NCI-H510A treated with DMSO at 0.1 percent for 48 hours (cell line): ENCODE results near the gene TAF4B.
"Not testable (repeated sequence)": the region's sequence is repeated elsewhere in the genome, so short reads cannot be mapped to it uniquely, and the experiment has no call there.

Source experiments
- DNase-seq: peaks from one replicate; lab custom pipeline; 2025; lab: John Stamatoyannopoulos, UW

The TAF4B gene, protein sequence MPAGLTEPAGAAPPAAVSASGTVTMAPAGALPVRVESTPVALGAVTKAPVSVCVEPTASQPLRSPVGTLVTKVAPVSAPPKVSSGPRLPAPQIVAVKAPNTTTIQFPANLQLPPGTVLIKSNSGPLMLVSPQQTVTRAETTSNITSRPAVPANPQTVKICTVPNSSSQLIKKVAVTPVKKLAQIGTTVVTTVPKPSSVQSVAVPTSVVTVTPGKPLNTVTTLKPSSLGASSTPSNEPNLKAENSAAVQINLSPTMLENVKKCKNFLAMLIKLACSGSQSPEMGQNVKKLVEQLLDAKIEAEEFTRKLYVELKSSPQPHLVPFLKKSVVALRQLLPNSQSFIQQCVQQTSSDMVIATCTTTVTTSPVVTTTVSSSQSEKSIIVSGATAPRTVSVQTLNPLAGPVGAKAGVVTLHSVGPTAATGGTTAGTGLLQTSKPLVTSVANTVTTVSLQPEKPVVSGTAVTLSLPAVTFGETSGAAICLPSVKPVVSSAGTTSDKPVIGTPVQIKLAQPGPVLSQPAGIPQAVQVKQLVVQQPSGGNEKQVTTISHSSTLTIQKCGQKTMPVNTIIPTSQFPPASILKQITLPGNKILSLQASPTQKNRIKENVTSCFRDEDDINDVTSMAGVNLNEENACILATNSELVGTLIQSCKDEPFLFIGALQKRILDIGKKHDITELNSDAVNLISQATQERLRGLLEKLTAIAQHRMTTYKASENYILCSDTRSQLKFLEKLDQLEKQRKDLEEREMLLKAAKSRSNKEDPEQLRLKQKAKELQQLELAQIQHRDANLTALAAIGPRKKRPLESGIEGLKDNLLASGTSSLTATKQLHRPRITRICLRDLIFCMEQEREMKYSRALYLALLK

DNA sequence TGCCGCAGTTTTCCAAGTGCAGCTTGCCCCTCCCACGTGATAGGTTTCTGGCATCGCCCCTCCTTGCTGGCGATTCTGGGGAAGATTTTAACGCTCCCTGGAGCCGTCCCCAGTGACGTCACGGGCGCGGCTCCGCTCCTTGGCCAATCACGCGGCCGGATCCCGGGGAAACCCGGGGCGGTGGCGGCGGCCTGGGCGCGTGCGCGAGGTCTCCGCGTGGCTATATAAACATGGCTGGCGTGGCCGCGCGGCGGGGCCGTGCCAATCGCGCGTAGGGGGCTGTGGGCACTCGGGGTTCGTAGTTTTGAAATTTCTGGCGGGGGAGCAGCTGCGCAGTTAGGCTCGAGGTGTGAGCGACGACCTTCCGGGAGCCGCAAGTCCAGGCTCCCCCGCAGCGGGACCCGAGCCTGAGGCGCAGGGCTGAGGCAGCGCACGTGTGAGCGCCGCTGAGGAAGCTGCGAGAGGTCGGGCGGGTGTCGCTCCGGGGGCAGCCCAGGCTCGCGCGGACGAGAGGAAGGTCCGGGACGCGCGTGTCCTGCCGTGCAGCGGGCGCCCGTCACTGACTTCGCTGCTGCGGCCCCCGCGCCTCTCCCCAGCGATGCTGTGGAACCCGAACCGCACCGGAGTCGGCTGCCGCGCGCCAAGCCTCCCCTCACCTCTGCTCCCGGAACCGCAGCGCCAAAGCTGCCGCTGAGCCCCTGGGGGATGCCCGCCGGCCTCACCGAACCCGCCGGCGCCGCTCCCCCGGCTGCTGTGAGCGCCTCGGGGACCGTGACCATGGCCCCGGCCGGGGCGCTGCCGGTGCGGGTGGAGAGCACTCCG is at the start of gene TAF4B:
Gene TAF4B, plus strand, starts transcription at position 217 of the 822 bp plus-strand sequence. Its CDS starts 489 bp downstream, at position 706.
- peak; percentile 59 for DNase-seq

DNA sequence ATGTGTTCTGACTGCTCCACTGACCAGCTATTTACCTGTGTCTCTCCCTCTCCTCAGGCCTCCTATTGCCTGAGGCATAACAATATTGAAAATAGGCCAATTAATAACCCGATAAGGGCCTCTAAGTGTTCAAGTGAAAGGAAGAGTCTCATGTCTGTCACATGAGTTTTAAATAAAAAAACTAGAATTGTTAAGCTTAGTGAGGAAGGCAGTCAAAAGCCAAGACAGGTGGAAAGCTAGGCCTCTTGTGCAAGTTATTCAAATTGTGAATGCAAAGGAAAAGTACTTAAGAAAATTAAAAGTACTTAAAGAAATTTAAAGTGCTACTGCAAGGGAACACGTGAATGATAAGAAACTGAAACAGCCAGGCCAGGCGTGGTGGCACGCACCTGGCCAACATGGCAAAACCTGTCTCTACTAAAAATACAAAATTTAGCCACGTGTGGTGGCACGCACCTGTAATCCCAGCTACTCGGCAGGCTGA is 44.9 kb upstream of the TAF4B start:
- no peak for DNase-seq

GRCh38 chr18:26183395-26184112 is 42.7 kb upstream of the TAF4B start:
- DNase-seq: no peak

- DNase-seq: no peak
Observed at GRCh38 chr18:26185267-26185666, 41.0 kb upstream of the TAF4B start.

GRCh38 chr18:26190506-26190905 is 35.7 kb upstream of the TAF4B start:
- no peak for DNase-seq

DNA sequence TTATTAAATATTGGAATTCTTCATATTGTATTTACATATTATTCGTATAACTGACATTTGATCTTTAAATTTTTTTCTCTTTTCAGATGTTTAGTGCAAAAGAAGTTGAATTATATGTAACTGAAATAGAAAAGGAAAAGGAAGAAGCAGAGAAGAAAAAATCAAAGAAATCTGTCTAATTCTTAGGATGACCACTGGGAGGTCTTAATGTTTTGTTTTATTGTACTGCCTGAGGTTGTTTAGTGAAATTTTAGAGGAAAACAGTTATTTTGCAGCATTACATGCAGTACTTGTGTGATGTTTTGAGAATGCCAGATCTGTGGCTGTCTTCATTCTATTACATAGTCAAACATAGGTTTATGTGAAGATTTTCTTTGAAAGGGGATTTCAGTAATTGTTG is 34.0 kb upstream of the TAF4B start:
- no peak for DNase-seq

GRCh38 chr18:26196605-26197004 is 29.6 kb upstream of the TAF4B start:
- DNase-seq: no peak

DNA sequence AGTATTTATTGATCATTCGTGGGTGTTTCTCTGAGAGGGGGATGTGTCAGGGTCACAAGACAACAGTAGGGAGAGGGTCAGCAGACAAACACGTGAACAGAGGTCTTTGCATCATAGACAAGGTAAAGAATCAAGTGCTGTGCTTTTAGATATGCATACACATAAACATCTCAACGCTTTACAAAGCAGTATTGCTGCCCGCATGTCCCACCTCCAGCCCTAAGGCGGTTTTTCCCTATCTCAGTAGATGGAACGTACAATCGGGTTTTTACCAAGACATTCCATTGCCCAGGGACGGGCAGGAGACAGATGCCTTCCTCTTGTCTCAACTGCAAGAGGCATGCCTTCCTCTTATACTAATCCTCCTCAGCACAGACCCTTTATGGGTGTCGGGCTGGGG is 24.2 kb upstream of the TAF4B start:
- not testable (repeated sequence) for DNase-seq

DNA sequence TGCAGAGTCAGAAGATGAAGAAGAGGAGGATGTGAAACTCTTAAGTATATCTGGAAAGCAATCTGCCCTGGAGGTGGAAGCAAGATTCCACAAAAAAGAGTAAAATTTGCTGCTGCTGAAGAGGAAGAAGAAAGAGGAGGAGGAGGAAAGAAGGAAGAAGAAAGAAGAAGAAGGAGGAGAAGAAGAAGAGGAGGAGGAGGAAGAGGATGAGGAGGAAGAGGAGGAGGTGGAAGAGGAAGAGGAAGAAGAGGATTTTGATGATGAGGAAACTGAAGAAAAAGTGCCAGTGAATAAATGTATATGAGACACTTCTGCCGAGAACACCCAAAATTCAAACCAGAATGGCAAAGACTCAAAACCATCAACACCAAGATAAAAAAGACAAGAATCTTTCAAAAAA is 20.9 kb upstream of the TAF4B start:
- no peak for DNase-seq

- no peak for DNase-seq
Observed at GRCh38 chr18:26206488-26206887, 19.8 kb upstream of the TAF4B start.

- DNase-seq: no peak
Observed at GRCh38 chr18:26207937-26208336, 18.3 kb upstream of the TAF4B start.

DNA sequence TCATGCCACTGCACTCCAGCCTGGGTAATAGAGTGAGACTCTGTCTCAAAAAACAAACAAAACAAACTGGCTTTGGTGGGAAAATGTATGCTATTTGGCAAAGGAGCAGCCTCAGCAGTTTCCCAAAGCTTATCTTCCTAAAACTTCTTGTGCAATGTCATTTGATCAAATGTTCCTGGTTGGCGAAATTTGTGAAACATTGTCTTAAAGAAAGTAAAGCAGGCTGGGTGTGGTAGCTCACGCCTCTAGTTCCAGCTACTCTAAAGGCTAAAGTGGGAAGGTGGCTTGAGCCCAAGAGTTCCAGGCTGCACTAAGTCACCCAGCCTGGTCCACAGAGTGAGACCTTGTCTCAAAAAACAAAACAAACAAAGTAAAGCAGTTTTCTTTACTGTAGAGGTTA is 17.3 kb upstream of the TAF4B start:
- no peak for DNase-seq

DNA sequence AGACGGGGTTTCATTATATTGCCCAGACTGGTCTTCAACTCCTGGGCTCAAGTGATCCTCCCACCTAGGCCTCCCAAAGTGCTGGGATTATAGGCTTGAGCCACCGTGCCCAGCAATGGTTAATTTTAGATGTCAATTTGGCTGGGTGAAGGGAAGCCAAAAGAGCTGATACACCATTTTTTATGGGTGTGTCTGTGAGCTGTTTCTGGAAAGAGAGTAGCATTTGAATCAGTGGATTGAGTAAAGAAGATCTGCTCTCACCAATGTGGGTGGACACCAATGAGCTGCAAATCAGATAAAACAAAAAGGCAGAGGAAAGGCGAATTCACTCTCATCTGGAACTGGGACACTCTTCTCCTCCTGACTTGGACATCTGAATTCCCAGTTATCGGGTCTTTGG is 16.1 kb upstream of the TAF4B start:
- DNase-seq: no peak

- DNase-seq: no peak
Observed at GRCh38 chr18:26215247-26215970, 10.8 kb upstream of the TAF4B start.

DNA sequence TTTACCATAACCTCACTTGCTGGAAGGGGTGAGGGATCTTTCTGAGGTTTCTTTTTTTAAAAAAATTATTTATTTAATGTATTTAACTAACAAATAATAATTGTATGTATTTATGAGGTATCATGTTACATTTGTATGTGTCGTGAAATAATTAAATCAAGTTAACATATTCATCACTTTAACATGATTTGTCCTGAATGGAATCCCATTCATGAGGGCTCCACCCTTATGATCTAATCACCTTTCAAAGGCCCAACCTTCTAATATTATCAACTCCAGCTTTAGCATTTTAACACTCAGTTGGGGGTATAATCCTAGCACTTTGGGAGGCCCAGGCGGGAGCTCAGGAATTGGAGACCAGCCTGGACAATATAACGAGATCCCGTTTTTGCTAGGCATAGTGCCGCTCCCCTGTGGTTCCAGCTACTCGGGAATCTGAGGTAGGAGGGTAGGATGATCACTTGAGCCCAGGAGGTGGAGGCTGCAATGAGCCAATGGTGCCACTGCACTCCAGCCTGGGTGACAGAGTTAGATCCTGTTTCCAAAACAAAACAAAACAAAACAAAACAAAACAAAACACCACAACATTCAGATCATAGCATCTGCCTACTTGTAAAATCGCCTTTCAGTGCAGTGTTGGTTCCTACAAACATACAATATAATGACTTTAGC is 1.1 kb upstream of the TAF4B start:
- DNase-seq: no peak

DNA sequence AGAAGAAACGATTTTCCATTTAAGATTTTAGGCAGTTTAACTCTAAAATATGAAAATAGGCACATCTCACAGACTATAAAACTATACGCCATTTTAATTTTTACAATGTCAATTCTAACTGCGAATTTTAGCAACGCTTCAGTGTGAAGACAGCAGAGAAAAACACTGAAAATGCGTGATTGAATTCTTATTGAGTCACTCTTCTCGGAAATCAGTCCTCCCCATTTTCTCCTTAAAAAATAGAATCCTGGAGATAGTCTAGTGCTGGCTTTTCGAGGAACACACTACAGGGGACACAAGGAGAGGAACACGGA is 373 bp upstream of the TAF4B start:
- no peak for DNase-seq

- DNase-seq: no peak
Observed at GRCh38 chr18:26227051-26227670, 916 bp downstream of the TAF4B start.

- no peak for DNase-seq
Observed at GRCh38 chr18:26228562-26229260, 2.5 kb downstream of the TAF4B start.

DNA sequence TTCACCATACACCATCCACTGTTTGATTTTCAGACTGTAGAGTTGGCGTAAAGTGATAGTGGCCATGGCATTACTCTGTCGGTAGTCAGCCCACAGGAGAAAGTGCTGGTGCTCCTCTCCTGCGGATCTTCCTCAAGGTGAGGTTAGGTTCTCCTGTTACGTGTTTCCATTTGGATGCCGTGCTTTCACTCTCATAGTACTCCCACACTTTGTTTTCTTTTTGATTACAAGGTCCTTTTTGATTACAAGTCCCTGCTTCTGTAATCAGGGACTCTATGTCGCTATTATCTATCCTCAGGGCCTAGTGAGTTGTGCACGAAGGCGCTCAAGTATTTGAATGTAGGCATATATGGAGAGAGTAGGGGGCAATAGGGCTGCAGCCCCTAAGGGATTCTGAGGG is 4.3 kb downstream of the TAF4B start:
- DNase-seq: no peak
